GF-D8 (cell line): ENCODE measurements around the gene CARD16.

Experiments
- DNase-seq: peaks from one replicate; lab custom pipeline; 2025; lab: John Stamatoyannopoulos, UW

Gene CARD16

GRCh38 chr11:104992781-104993180 lies 52.4 kb downstream of the CARD16 start:
- DNase-seq: no peak

- no peak for DNase-seq
These were observed 53.1 kb downstream of the CARD16 start for GRCh38 chr11:104991994-104992393.
